Measurements from ENCODE around the gene AMPD2.
A peak's percentile ranks its signal among the peaks of the same experiment; 100 is the strongest.

The AMPD2 gene

DNA sequence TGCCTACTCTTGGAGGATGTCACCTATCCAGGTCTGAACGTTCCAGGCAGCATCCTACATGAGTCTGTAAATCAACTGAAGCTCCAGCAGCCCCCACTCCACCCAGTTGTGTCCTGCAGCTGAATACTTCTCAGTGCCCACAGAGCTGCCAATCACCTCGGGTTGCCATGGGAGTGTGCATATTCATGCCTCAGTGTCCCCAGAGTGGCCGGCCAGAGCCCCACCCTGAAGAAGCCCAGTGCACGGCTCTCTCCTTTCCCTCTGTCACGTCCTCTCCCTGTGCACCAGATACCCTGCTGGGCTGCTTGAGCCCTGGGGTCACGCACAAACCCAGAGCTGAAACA lies 20.2 kb downstream of the AMPD2 start:
- DNase-seq (ENCODE audit: low read depth) = no peak
- no peak overlapping the region for H3K4me3 ChIP-seq (ENCODE audit: low read depth, low read length)
- in situ Hi-C loops (cut with HindIII; ENCODE audit: low sequenced_read_pairs) = loop anchor here (10.0 kb wide), 3 partner anchors 105 to 365 kb away; partner anchors contain the start of genes EPS8L3 and GPR61
- TF ChIP-seq, protein P1, sequence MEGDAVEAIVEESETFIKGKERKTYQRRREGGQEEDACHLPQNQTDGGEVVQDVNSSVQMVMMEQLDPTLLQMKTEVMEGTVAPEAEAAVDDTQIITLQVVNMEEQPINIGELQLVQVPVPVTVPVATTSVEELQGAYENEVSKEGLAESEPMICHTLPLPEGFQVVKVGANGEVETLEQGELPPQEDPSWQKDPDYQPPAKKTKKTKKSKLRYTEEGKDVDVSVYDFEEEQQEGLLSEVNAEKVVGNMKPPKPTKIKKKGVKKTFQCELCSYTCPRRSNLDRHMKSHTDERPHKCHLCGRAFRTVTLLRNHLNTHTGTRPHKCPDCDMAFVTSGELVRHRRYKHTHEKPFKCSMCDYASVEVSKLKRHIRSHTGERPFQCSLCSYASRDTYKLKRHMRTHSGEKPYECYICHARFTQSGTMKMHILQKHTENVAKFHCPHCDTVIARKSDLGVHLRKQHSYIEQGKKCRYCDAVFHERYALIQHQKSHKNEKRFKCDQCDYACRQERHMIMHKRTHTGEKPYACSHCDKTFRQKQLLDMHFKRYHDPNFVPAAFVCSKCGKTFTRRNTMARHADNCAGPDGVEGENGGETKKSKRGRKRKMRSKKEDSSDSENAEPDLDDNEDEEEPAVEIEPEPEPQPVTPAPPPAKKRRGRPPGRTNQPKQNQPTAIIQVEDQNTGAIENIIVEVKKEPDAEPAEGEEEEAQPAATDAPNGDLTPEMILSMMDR (IDR thresholded peaks at IDR 0.05; ENCODE audit: low read depth, low read length, missing control alignments) = no peak

DNA sequence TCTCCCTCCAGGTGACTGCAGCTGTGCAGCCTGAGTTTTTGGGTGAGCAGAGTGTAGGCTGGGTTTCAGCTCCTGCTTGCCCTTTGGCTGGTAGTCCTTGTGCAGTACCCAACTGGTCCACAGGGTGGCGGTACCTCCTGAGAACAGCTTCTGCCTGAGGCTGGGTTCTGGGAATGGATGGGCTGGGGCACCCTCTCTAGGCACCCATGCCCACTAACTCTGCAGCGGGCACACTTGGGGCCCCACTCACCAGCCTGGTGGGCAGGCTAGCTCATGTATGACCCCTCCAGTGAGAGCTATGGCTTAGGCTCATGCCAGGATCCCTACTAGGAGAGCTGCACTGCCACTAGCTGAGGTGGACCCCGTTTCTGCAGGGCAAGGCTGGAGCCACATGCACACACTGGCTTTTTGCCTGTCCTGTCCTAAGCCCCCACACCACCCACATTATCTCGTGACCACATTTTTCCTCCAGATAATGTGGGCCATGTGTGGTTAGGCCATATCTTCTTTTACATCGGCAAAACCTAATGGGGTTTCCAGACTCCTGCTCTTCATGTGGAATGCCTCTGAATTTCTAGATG lies 20.7 kb downstream of the AMPD2 start:
- DNase-seq (ENCODE audit: low read depth) = no peak
- TF ChIP-seq, protein P1 (IDR thresholded peaks at IDR 0.05; ENCODE audit: low read depth, low read length, missing control alignments) = peak; percentile 93
- in situ Hi-C loops (cut with HindIII; ENCODE audit: low sequenced_read_pairs) = loop anchor here (10.0 kb wide), 3 partner anchors 106 to 364 kb away; partner anchors contain the start of genes EPS8L3 and GPR61
- H3K4me3 ChIP-seq (ENCODE audit: low read depth, low read length) = no peak overlapping the region

DNA sequence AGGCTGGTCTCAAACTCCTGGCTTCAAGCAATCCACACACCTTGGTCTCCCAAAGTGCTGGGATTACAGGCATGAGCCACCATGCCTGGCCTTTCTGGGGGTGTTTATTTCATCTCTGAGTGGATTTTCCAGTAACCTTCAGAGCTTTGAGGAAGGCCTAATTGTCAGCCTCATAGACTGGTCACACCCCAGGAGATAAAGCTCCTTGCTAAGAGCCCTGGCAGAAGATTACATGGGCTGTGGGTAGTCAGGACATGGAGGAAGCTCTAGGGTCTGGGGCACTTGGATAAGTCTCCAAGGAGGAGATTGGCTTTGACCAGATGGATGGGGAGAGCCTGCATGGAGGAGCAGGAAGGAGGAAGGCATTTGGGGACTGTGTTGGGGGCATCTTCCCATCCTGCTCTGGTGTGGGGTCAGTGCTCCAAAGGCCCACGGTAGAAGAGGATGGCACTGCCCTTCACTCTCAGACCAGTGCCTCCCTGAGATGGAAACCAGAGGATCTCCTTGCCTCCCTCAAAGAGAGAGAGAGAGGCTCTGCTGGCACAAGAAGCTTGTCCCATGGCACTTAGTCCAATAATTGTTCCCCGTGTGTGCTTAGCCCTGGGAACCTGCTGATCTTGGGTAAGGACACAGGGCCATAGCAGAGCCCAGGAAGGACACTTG lies 21.6 kb downstream of the AMPD2 start:
- in situ Hi-C loops (cut with HindIII; ENCODE audit: low sequenced_read_pairs) = loop anchor here (10.0 kb wide), 3 partner anchors 106 to 364 kb away; partner anchors contain the start of genes EPS8L3 and GPR61
- DNase-seq (ENCODE audit: low read depth) = no peak
- no peak overlapping the region for H3K4me3 ChIP-seq (ENCODE audit: low read depth, low read length)
- TF ChIP-seq, protein P1 (IDR thresholded peaks at IDR 0.05; ENCODE audit: low read depth, low read length, missing control alignments) = no peak

DNA sequence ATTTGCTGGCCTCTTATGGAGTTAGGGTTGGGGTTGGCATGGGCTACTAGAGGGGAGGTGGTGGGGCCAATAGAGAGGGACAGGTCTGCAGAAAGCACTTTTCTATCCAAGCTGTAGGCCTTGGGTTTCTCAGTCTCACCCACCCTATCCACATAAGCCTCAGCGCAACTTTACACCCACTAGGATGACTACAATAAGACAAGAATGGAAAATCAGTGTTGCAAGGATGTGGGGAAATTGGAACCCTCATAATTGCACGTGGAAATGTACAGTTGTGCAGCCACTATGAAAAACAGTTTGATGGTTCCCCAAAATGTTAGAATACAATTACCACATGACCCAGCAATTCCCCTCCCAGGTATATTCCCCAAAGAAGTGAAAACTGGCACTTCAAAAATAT lies 22.2 kb downstream of the AMPD2 start:
- no peak overlapping the region for H3K4me3 ChIP-seq (ENCODE audit: low read depth, low read length)
- no peak for DNase-seq (ENCODE audit: low read depth)
- in situ Hi-C loops (cut with HindIII; ENCODE audit: low sequenced_read_pairs) = loop anchor here (10.0 kb wide), 3 partner anchors 107 to 363 kb away; partner anchors contain the start of genes EPS8L3 and GPR61
- TF ChIP-seq, protein P1 (IDR thresholded peaks at IDR 0.05; ENCODE audit: low read depth, low read length, missing control alignments) = no peak

DNA sequence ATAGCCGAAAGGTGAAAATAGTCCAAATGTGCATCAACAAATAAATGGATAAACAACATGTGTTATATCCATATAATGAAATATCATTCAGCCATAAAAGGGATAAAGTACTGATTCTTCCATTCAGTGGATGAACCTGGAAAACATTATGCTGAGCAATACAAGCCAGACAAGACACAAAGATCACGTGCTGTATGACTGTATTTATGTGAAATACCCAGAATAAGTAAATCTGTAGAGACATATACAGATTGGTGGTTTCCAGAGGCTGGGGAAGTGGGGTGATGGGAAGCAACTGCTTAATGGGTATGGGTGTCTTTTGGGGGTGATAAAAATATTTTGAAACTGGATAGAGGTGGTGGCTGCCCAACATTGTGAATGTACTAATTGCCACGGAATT lies 23.0 kb downstream of the AMPD2 start:
- TF ChIP-seq, protein P1 (IDR thresholded peaks at IDR 0.05; ENCODE audit: low read depth, low read length, missing control alignments) = no peak
- in situ Hi-C loops (cut with HindIII; ENCODE audit: low sequenced_read_pairs) = loop anchor here (10.0 kb wide), 3 partner anchors 108 to 362 kb away; partner anchors contain the start of genes EPS8L3 and GPR61
- DNase-seq (ENCODE audit: low read depth) = no peak
- H3K4me3 ChIP-seq (ENCODE audit: low read depth, low read length) = no peak overlapping the region

DNA sequence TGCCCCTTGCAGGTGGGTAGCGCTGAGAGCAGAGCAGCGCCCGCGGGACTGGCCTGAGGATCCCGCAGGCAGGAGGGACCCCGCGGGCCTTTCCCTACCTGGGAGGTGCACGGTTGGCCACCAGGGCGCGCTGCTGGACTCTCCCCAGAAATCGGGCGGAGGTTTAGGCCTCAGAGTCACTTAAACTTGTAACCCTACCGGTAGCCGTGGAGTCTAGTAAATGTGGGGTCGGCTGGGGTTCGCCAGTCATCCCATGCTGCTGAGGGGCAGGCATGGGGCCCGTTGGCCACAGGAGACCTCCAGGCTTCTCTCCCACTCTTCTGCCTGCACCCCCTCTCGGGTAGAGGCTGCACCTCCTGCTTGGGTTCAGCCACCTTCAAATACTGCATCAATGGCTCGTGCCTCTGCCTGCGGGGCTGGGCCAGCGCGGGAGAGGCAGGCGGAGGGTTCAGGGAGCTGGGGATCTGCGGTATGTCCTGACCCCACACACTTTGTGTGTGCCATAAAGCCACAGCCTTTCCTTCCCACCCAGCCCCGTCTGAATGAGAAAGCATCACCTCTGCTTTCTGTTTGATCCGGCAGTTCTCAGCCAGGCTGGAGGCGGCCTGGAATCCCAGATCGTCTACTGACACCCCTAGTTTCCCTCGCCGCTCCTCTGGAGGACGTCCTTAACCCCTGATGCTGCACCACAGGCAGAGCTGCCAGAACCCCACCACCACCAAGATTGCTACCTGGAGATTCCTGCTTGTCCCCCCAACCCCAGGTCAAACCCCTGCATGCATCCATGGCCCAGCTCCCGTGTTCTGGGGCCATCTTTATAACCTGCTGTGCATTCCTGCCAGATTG lies 24.0 kb downstream of the AMPD2 start:
- TF ChIP-seq, protein P1 (IDR thresholded peaks at IDR 0.05; ENCODE audit: low read depth, low read length, missing control alignments) = peak; percentile 87
- in situ Hi-C loops (cut with HindIII; ENCODE audit: low sequenced_read_pairs) = loop anchor here (10.0 kb wide), 3 partner anchors 109 to 361 kb away; partner anchors contain the start of genes EPS8L3 and GPR61
- DNase-seq (ENCODE audit: low read depth) = no peak
- no peak overlapping the region for H3K4me3 ChIP-seq (ENCODE audit: low read depth, low read length)
